GM21737 (cell line): ENCODE measurements around the gene KL.

ENCODE experiments used
- ATAC-seq: cut with Tn5 transposase; IDR thresholded peaks from one replicate; pipeline ENCODE4 v1.9.1; 2021; ENCODE audit warnings: mild to moderate bottlenecking, moderate library complexity; ENCODE audit not compliant: unreplicated experiment

Gene KL

DNA sequence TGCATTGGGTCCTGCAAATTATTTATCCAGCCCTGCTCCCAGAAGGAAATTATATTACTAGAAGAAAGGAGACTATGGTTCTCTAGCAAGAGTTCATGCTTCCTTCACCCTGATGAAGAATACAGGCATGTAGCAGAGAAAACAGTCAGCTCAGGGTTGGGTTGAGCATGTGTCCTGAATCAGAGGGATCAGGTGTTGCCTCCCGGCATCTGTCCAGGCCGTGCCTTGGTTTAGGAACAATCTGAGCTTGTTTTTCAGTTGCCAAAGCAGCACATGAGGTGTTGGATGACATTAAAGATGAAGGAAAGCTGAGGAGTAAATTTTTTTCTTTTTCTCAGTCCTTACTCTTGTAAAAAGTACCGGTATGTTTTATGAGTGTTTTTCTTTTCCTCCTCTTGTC is 62.0 kb downstream of the KL start:
- ATAC-seq, result no peak

DNA sequence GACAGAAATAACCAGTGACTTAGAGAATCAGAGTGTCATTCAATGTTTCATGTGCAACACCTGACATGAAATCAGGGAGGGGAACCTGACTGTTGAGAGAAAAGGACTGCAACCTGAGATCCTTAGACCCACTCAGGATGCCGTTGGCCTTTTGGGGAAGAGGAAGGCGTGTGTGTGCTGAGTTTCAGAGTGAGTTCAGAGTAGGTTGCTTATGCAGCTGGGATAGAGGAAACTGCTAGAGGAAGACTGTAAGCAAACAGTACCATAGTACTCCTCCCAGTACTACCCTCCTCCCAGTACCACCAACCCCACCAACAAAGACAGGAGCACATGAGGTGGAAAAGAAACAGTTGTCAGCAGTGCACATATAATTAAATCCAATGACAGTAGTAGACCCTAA is 63.7 kb downstream of the KL start:
- no peak for ATAC-seq

DNA sequence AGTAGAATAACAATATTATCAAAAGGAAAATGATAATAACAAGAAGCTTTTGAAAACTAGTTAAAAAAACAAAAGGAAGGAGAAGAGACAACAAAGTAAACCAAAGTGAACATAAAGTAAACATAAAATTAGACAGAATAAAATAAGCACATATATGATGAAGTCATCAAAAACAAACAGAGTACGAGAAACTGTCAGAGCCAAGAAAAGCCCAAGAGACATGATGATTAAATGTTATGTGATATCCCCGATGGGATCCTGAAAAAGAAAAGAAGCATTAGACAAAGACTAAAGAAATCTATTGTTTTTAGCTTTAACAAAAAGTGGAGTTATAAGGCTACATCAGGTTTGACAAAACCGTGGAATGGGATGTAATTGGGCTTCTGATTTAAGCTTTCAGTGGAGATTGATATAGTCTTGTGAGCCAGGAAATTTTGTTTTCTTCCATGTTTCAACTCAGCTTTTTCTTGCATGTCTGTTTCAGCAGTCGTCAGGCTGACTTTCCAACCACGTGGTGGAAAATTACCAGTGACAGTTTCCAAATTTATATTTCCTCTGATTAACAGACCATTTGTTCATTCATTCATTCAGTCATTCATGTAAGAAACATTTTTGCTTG is 64.9 kb downstream of the KL start:
- ATAC-seq, result no peak

DNA sequence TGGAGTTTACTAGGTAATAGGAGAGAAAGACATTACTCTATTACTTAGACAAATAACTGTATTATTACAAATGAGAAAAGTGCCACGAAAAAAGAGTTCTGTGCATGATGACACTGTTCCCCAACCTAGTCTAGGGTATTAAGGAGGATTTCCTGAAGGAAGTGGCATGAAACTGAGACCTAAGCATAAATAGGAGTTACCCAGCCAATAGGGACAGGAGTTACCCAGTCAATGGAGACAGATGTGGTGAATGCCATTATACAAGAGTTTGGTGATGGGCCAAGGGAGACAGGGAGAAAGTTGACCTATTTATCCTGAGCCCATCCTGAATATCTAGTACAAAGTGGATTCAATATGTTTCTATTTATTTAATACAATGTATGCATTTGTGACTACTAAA is 65.4 kb downstream of the KL start:
- ATAC-seq, result no peak

DNA sequence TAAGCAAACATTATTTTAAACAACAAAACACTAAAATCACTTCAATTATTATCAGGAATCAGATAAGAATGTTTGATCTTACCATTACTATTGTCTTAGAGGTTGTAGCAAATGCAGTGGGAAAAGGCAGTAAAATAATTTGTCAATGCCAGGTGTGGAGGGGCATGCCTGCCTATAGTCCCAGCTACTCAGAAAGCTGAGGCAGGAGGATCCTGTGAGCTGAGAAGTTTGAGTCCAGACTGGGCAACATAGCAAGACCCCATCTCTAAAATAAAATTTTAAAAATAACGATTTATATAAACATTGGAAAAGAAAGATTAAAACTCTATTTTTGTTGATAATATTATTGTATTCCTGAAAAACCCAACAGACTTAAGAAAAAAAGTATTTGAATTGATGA is 66.8 kb downstream of the KL start:
- ATAC-seq, result no peak

DNA sequence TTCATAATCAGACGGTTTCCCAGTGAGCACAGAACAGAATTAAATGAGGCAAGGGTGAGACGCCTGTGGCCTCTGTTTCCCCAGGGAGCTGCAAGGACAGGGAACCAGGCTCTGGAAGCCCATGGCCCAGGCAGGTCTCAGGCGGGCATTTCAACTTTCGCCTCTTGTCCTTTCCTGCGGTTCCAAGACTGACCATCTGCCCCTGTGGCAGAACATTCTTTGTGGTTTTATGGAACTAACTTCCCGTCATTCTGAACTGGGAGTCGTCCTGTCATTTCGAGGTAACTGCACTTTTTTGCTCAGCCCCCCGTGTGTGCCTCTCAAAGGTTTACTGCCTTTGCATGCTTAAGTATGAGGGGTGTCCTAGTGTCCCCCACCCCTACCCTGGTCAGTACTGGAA is 70.9 kb downstream of the KL start:
- no peak for ATAC-seq

DNA sequence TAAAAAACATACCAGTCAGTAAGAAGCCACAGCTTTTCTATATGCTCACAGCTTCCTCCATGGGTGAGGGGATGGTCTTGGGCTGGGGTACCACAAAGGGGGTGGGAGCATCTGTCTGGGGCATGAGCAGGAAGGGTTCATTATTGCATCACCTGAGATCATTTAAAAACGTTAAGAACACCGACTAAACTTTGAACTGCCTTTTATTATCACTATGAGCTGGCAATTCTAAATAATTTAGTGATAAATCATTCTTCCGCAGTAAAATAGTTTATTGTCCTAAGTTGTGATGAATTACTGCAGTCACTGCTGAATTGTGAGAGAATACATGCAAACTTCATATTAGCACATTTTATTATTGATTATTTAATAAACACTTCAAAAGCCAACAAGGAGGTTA is 71.6 kb downstream of the KL start:
- ATAC-seq, result no peak

DNA sequence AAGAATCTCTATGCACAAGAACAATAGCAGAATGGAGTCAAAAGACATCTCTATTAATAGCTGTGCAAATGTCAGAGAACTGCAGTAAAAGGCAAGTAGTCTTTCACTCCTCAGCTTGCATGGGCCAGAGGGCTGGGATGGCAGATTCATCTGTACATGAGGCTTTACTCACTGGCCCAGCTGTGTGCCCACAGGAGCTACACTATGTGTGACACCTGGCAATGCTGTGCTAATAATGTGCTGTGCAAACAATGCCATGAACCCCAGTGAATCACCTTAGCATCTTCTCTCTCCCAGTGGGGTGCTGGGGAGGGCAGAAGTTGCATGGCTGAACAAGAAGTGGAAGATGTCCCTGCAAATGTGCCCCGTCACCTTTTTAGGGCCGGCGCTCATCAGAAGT is 73.1 kb downstream of the KL start:
- no peak for ATAC-seq

DNA sequence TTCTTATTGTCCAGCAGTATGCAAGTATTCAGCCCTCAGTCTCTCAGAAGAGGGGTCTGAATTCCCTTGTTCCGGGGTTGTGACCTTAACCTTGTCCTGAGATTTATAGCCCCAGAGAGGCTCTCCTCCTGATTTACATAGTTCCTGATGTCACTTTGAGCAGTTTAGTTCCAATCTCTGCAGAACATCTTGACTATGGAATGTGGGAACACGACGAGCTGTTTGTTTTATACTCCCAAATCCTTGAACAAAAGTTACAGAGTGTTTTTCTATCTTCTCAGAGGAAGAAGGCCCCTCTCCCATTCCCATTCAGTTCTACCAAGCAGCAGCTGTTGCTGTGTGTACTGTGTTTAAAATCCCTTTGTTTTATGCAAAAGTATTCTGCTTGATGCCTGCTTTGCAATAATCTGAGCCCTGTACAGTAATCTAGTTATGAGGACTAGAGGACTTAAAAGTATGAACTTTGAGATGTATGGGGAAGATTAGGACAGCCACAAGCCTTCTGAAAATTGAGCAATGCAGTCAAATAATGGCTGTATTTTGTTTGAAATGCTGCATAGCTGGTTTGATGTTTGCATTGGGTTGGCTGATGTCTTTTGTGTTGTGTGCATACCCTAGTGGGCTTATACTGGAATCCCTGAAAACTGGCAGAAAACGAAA is 74.7 kb downstream of the KL start:
- no peak for ATAC-seq

DNA sequence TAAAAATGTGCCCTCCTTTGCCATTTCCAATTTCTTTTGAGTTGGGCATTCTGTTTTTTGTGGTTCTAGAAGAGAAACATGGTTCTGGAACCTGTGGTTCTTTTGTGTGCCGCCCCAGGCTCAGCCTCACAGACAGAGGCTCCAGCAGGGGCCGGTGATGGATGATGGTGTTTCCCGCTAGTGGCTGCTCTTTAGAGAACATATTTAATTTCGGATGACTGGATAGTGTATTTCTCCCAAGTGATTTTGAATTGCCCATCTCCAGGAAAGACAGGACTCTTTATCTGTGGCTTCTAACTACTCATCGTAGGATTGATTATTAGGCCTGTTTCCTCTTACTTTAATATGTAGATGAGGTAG is 75.2 kb downstream of the KL start:
- no peak for ATAC-seq

DNA sequence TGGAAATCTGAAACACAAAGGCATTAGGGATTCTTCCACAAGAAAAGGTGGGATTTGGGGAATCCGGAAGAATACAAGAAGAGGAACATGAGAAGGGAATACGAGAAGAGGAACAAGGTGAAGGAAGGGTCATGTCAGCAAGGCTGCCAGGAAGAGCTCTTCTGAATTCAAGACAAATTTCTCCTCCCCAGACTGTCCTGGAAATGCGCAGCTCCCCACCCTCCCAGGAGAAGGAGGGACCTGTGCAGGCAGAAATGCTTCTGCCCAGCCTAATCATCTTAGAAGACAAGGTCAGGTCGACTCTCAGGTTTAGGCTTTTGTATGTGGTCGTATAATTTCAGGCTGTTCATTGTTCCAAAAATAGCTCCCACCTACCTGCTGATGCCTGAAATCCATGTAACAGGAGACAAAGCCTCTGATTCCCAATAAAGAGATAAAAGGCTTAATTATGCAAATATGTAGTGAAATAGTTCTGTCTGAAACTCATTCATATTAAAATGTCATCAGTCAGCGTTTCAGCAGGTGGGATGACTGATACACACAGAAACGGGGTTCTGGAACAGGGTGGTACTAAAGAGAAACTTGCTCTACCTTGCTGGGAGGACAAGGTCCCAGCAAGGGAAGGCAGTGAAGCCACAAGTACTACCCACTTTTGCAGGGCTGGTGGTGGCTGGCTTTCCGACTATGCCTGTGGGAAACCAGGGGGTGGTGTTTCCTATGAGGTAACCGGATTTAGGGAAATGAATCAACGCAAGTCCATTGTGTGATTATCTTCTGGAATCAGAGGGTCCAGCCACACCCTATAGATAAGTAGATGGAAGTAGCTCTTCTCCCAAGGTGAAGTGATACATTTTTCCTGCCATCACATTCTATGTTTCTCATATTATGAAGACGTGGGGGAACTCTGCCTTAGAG is 76.1 kb downstream of the KL start:
- no peak for ATAC-seq

DNA sequence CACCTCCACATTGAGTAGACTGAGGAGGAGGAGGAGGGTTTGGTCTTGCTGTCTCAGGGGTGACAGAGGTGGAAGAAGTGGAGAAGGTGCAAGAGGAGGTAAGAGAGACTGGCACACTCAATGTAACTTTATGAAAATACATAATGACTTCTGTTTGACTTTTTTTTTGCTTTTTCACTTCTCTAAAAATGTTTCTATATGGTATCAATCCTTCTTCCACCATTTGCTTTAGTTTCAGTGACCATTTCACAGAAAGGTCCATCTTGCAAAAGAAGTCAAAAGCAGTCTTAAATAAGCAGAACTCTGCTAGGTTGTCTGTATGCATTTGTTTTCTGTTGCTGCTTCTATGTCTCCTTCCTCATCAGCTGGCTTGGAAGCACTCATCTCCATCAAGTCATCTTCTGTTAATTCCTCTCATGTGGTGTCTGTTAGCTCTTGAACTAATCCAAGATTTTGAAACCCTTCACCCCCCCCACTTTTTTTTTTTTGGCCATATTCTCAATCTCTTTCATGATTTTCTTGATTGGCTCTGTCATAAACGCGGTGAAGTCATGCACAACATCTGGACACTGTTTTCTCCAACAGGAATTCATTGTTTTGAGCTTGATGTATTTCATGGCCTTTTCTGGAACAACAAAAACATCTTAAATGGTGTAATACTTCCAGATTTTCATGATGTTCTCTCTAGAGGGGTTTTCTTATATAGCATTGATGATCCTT is 80.8 kb downstream of the KL start:
- ATAC-seq, result no peak

DNA sequence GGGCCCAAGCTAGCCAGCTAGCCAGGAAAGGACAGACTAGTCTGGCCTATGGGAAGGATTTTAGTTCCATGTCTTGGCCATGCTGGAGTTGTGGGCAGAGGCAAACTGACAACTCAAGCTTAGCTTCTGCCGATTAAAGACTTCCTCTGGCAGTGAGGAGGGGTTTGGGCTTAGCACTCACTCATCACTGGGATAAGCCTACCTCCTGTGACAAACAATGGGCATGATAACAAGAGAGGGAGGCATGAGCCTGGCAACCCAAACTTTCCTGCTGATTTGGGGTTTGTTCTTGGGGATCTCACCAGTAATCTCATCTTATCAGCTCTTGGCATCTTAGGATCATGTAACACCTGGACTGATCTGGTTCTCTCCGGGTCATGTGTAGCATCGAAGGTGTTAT is 83.6 kb downstream of the KL start:
- no peak for ATAC-seq

DNA sequence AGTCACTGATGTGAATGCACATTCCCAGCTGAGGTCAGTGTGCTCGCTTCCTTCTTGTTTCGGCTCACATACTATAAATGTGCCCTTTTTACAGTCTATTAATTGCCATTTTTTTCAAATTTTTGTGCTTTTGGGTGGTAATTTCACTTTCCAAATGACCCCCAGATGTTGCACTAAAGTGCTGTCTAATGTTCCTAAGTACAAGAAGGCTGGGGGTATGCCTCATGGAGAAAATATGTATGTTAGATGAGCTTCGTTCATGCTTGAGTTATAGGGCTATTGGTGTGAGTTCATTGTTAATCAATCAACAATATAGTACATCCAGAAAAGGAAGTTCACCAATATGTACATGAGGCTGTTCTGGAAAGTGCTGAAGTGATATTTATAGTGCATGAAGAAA is 84.7 kb downstream of the KL start:
- ATAC-seq, result no peak

DNA sequence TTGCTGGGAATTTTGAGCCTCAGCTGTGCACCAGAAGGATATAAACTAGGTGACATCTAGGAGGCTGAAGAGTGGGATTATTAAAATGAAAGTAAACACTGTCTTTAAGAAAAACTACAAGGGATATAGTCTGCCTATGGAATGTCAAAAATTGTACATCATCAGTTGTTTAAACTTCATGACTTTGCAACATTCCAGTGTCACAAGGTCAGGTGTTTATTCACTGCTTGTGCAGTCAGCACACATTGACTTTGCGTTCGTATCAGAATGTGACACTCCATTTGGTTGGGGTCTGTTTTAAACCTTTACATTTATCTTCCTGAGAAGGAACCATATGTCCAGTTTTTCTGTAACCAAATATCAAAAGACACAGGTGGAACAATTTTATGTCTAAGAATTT is 85.6 kb downstream of the KL start:
- no peak for ATAC-seq

DNA sequence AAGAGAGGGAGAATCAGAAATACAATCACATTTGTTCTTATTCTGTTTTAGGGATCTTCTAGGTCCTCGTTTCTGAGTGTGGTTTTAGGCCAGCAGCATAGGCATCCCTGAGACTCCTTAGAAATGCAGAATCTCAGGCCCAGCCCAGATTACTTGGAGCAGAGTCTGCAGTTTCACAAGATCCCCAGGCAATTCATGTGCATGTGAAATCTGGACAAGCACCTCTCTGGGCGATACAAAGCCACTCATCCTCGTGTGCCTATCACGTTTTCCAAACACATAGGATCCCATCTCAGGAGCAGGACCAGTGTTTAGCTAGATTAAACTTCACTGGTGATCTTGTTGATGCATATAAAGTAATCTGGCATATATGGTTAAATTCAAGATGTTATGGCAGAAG is 87.2 kb downstream of the KL start:
- no peak for ATAC-seq

DNA sequence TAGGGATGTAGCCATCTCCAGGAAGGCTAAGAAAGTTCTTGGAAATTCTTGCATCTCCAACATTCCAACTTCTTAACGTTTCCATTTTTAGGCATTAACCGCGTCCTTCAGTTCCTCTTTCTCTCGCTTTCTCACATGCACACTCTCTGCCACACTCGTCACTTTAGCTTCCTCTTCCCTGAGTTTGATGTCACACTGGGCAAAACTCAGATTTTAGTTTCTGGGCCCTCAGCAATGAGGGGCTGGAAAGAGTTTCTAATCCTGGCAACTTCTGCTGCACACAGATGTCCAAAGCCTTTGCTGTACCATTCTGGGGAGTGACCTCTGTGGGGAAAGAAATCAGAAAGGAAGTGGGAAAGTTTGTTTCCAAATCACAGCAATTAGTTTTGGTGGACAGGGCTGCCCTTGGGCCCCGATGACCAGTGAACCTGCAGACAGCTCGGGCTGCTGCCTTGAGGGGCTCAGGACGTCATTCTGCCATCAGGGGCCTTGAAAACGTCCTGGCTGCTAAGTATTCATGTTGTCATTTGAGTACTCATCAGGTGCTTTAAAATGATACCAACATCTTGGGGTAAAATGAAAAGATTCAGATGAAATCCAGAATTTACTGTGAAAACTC is 89.3 kb downstream of the KL start:
- no peak for ATAC-seq

DNA sequence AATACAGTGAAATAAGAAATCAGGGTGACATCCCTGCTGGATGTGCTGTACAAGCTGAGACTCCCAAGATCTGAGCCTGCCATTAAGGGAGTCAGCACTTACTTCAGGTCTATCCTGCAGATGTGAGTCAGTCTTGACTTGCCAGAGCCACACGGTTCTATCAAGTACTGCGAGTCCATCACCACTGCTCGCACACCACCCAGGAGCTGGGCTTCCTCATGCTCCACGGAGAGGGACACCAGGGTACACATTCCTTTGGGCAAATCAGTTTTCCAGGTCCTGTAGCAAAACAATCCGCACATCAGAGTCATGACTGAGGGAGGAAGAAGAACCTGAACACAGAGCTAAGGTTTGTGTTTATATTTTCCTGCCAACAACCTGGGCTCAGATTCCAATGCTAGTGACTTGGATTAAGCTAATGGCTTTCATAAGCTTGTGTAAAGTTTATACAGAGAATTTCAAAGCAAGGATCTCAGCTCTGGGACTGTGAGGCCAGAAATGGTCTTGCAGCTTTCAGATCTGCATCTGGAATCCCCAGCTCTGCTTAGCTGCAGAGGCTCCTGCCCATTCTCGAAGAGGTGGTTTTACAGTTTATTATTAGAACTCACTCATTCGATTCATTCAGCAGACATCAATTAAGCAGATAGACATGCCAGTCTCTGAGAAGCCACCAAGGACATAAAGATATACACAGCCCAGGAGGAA is 90.6 kb downstream of the KL start:
- no peak for ATAC-seq

DNA sequence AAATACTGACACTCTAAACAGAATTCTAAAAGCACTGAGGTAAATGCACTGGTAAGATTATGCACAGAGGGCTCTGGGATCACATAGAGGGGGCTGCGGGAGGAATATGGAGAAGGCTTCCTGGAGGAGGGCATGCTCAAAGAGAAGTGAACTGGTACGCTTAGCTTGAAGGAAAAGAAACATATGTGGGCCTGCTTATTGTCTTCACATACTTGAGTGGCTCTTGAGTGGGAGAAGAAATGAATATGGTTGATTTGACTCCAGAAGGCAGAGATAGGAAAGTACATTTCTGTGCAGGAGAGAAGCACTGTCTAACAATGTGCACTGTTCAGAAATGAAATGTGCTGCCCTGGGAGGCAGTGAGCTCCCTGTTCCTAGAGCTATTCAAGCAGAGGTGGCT is 91.1 kb downstream of the KL start:
- no peak for ATAC-seq

DNA sequence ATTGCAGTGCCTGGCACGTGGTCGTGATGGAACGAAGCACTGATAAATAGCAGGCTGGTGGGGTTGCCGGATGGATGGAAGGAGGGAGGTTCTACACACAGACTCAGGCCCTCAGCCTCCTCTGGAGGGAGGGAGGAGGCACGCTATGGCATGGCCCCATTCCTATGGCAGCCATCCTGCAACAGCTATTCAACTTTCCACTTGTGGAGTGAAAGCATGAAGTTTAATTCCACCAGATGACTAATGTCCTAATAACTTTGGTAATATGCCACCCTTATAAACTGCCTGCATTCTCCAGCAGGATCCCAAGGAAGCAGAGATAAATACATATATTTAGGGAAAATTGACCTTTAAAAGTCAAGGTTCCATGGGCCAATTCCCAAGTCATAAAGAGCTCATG is 92.4 kb downstream of the KL start:
- no peak for ATAC-seq
